PC-3 (cell line): ENCODE measurements around the gene CGNL1. TPM values are rescaled to one million over a fixed set of nuclear protein-coding genes. Genes with fewer than 3 reads are reported as not detected.

Source experiments
- ATAC-seq: fragments of 200-7000 bp; cut with Tn5 transposase; 2 replicates; pipeline ENCODE4 v1.9.1; 2020; ENCODE audit warnings: mild to moderate bottlenecking, moderate library complexity
- BruUV-seq: library from RNA; stranded (reverse); fragments of 400-500 nt; replicated peaks from 2 replicates; lab custom pipeline; 2021; lab: Mats Ljungman, UMichigan
- CTCF ChIA-PET: fragments of 300-600 bp; sonication (Branson Sonifier 250); formaldehyde crosslinking; loops from one replicate; lab custom pipeline; 2022; ENCODE audit warnings: antibody characterized with exemption; lab: Charles Lee
- POLR2A ChIA-PET: fragments of 300-600 bp; sonication (Branson Sonifier 250); formaldehyde crosslinking; loops from one replicate; lab custom pipeline; 2022; ENCODE audit warnings: antibody characterized with exemption; ENCODE audit not compliant: unreplicated experiment; lab: Charles Lee
- DNase-seq: peaks from one replicate; pipeline ENCODE4 v3.0.0-alpha.2; 2015
- H2AFZ ChIP-seq: fragments of 300-600 bp; sonication (generic); 2 replicates; pipeline ENCODE4 v1.6.0; 2016; ENCODE audit warnings: antibody characterized with exemption, low read length
- H3F3A ChIP-seq: fragments of 300-600 bp; sonication (generic); one replicate; pipeline ENCODE4 v1.6.0; 2017; ENCODE audit warnings: antibody characterized with exemption, low read length, control low read depth, mild to moderate bottlenecking; ENCODE audit not compliant: unreplicated experiment
- H3K27ac ChIP-seq: fragments of 300-600 bp; sonication (generic); 2 replicates; pipeline ENCODE4 v1.5.1; 2016; ENCODE audit warnings: mild to moderate bottlenecking, low read length
- H3K27me3 ChIP-seq: fragments of 300-600 bp; sonication (generic); 2 replicates; pipeline ENCODE4 v1.6.1; 2016; ENCODE audit warnings: low read length, mixed read lengths
- H3K36me3 ChIP-seq: fragments of 300-600 bp; sonication (generic); 2 replicates; pipeline ENCODE4 v1.6.1; 2016; ENCODE audit warnings: low read depth, mixed run types, low read length, mixed read lengths
- H3K4me1 ChIP-seq: fragments of 300-600 bp; sonication (generic); 2 replicates; pipeline ENCODE4 v1.5.1; 2016; ENCODE audit warnings: low read length; ENCODE audit not compliant: insufficient read depth
- H3K4me2 ChIP-seq: fragments of 300-600 bp; sonication (generic); 2 replicates; pipeline ENCODE4 v1.6.0; 2016; ENCODE audit warnings: low read length
- H3K4me3 ChIP-seq: fragments of 300-600 bp; sonication (generic); 2 replicates; pipeline ENCODE4 v1.5.1; 2016; ENCODE audit warnings: mild to moderate bottlenecking, low read length, mixed read lengths
- H3K79me2 ChIP-seq: fragments of 300-600 bp; sonication (generic); 2 replicates; pipeline ENCODE4 v1.6.1; 2017; ENCODE audit warnings: low read length, mixed read lengths
- H3K9ac ChIP-seq: fragments of 300-600 bp; sonication (generic); 2 replicates; pipeline ENCODE4 v1.6.0; 2016; ENCODE audit warnings: mild to moderate bottlenecking, low read length
- H3K9me2 ChIP-seq: fragments of 300-600 bp; sonication (generic); replicated peaks from 2 replicates; pipeline ENCODE4 v1.6.1; 2016; ENCODE audit warnings: mixed run types, low read length, mixed read lengths
- H3K9me3 ChIP-seq: fragments of 300-600 bp; sonication (generic); 2 replicates; pipeline ENCODE4 v1.6.1; 2016; ENCODE audit warnings: low read length, mixed read lengths
- H4K20me1 ChIP-seq: fragments of 300-600 bp; sonication (generic); 2 replicates; pipeline ENCODE4 v1.6.1; 2016; ENCODE audit warnings: low read length, mixed read lengths
- EZH2 ChIP-seq: fragments of 300-600 bp; sonication (generic); IDR thresholded peaks from one replicate; pipeline ENCODE4 v1.6.1; 2017; ENCODE audit warnings: antibody characterized with exemption, mild to moderate bottlenecking, low read length; ENCODE audit not compliant: unreplicated experiment
- EZH2phosphoT487 ChIP-seq: fragments of 300-600 bp; sonication (generic); IDR thresholded peaks from 2 replicates; pipeline ENCODE4 v1.6.1; 2018; ENCODE audit warnings: mild to moderate bottlenecking, antibody characterized with exemption, low read length, borderline replicate concordance
- intact Hi-C: fragments of 100-400 bp; cut with micrococcal nuclease; formaldehyde crosslinking; loops from 2 replicates; pipeline ENCODE4 v1.9.0; 2023
- total RNA-seq: library from RNA; depleted of rRNA; stranded (reverse); fragments of >200 nt; gene quantifications from 2 replicates; pipeline ENCODE4 v1.2.3, GENCODE V29; 2014
- TF ChIP-seq, protein P1 (sequence below): fragments of 300-600 bp; sonication (generic); conservative IDR thresholded peaks from 2 replicates; pipeline ENCODE4 v1.5.1; 2017; ENCODE audit warnings: antibody characterized with exemption, low read depth, mild to moderate bottlenecking, low read length

Gene CGNL1
- total RNA-seq, 1 experiment from 2014 or later: 0.66 TPM

- no peaks in the 10 kb centered on the region for H4K20me1 ChIP-seq
- no peaks in the 10 kb centered on the region for H3K4me1 ChIP-seq
- H3K36me3 ChIP-seq: no peaks in the 10 kb centered on the region
- H3K9ac ChIP-seq: no peak overlapping the region
- H3K9me2 ChIP-seq: no peaks in the 10 kb centered on the region
- intact Hi-C loops: no loop called here
- H3K9me3 ChIP-seq: no peaks in the 10 kb centered on the region
- no peaks in the 10 kb centered on the region for H3F3A ChIP-seq
- no peak for DNase-seq
- POLR2A ChIA-PET: no interaction called here
- H3K79me2 ChIP-seq: no peaks in the 10 kb centered on the region
- H3K4me3 ChIP-seq: no peak overlapping the region
- H3K4me2 ChIP-seq: no peak overlapping the region
- no peaks in the 10 kb centered on the region for H3K27me3 ChIP-seq
- CTCF ChIA-PET: no interaction called here
- TF ChIP-seq EZH2: no peak
- TF ChIP-seq, protein P1, sequence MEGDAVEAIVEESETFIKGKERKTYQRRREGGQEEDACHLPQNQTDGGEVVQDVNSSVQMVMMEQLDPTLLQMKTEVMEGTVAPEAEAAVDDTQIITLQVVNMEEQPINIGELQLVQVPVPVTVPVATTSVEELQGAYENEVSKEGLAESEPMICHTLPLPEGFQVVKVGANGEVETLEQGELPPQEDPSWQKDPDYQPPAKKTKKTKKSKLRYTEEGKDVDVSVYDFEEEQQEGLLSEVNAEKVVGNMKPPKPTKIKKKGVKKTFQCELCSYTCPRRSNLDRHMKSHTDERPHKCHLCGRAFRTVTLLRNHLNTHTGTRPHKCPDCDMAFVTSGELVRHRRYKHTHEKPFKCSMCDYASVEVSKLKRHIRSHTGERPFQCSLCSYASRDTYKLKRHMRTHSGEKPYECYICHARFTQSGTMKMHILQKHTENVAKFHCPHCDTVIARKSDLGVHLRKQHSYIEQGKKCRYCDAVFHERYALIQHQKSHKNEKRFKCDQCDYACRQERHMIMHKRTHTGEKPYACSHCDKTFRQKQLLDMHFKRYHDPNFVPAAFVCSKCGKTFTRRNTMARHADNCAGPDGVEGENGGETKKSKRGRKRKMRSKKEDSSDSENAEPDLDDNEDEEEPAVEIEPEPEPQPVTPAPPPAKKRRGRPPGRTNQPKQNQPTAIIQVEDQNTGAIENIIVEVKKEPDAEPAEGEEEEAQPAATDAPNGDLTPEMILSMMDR: no peak
- no peak for TF ChIP-seq EZH2phosphoT487
- H2AFZ ChIP-seq: no peak overlapping the region
- BruUV-seq: no TSS peak
- no peak for ATAC-seq
- H3K27ac ChIP-seq: no peak overlapping the region
Observed at GRCh38 chr15:57440799-57441198, 64.5 kb downstream of the CGNL1 start.

- ChIA-PET CTCF (no interaction called here), POLR2A (no interaction called here)
- H3K27ac ChIP-seq: no peak overlapping the region
- H4K20me1 ChIP-seq: no peaks in the 10 kb centered on the region
- H2AFZ ChIP-seq: no peak overlapping the region
- H3K79me2 ChIP-seq: no peaks in the 10 kb centered on the region
- no peaks in the 10 kb centered on the region for H3K4me1 ChIP-seq
- no peaks in the 10 kb centered on the region for H3K9me2 ChIP-seq
- DNase-seq: no peak
- H3K36me3 ChIP-seq: no peaks in the 10 kb centered on the region
- H3F3A ChIP-seq: no peaks in the 10 kb centered on the region
- no peaks in the 10 kb centered on the region for H3K27me3 ChIP-seq
- no peak for TF ChIP-seq EZH2
- no peak for TF ChIP-seq EZH2phosphoT487
- TF ChIP-seq, protein P1: no peak
- H3K9ac ChIP-seq: no peak overlapping the region
- intact Hi-C loops: no loop called here
- no peaks in the 10 kb centered on the region for H3K9me3 ChIP-seq
- no TSS peak for BruUV-seq
- H3K4me2 ChIP-seq: no peak overlapping the region
- no peak for ATAC-seq
- no peak overlapping the region for H3K4me3 ChIP-seq
Observed at GRCh38 chr15:57442335-57442734, 66.0 kb downstream of the CGNL1 start.

GRCh38 chr15:57443486-57443885, 67.2 kb downstream of the CGNL1 start:
- Histone ChIP-seq H3K4me1 (no peaks in the 10 kb centered on the region), H3F3A (no peaks in the 10 kb centered on the region), H3K9me2 (no peaks in the 10 kb centered on the region), H3K4me3 (no peak overlapping the region), H4K20me1 (no peaks in the 10 kb centered on the region), H3K27ac (no peak overlapping the region), H3K36me3 (no peaks in the 10 kb centered on the region), H2AFZ (no peak overlapping the region), H3K27me3 (no peaks in the 10 kb centered on the region), H3K9ac (no peak overlapping the region), H3K9me3 (no peaks in the 10 kb centered on the region), H3K79me2 (no peaks in the 10 kb centered on the region), H3K4me2 (no peak overlapping the region)
- TF ChIP-seq EZH2phosphoT487 (no peak), EZH2 (no peak)
- TF ChIP-seq, protein P1: no peak
- no TSS peak for BruUV-seq
- ATAC-seq (no peak), DNase-seq (no peak)
- intact Hi-C loops: no loop called here
- POLR2A ChIA-PET: no interaction called here
- CTCF ChIA-PET: no interaction called here
